Activated CD4-positive, alpha-beta memory T cell treated with anti-CD3 and anti-CD28 coated beads for 36 hours (primary cell): ENCODE data around the gene SCGB1D4. TPM values are rescaled to one million over a fixed set of nuclear protein-coding genes. Genes with fewer than 3 reads are reported as not detected.
"Not testable (repeated sequence)": the region's sequence is repeated elsewhere in the genome, so short reads cannot be mapped to it uniquely, and the experiment has no call there.

Experiments
- CTCF ChIA-PET: fragments of 350-600 bp; sonication (Branson Sonifier 250); formaldehyde crosslinking; loops from one replicate; lab custom pipeline; 2021; ENCODE audit warnings: antibody characterized with exemption, inconsistent platforms; lab: Charles Lee
- POLR2A ChIA-PET: fragments of 350-600 bp; sonication (Branson Sonifier 250); formaldehyde crosslinking; loops from one replicate; lab custom pipeline; 2021; ENCODE audit warnings: antibody characterized with exemption; lab: Charles Lee
- DNase-seq: peaks from one replicate; pipeline ENCODE4 v3.0.0-alpha.2; 2020
- H3K27ac Mint-ChIP-seq: one replicate; pipeline ENCODE4 v1.8.0; 2021; ENCODE audit warnings: mixed read lengths
- H3K27me3 Mint-ChIP-seq: one replicate; pipeline ENCODE4 v1.8.0; 2021; ENCODE audit warnings: mixed read lengths
- H3K36me3 Mint-ChIP-seq: one replicate; pipeline ENCODE4 v1.8.0; 2021; ENCODE audit warnings: mixed read lengths
- H3K4me1 Mint-ChIP-seq: one replicate; pipeline ENCODE4 v1.8.0; 2021; ENCODE audit warnings: low read depth, mixed read lengths
- H3K4me3 Mint-ChIP-seq: one replicate; pipeline ENCODE4 v1.8.0; 2021; ENCODE audit warnings: mild to moderate bottlenecking, mixed read lengths
- H3K9me3 Mint-ChIP-seq: one replicate; pipeline ENCODE4 v1.8.0; 2021; ENCODE audit warnings: mixed read lengths
- intact Hi-C: fragments of 100-400 bp; cut with micrococcal nuclease; formaldehyde crosslinking; loops from one replicate; pipeline ENCODE4 v1.15.1; 2023
- total RNA-seq, 2 experiments: library from RNA; stranded (reverse); gene quantifications; one replicate each; pipeline ENCODE4 v1.2.3, GENCODE V29; 2021

SCGB1D4 gene
- total RNA-seq, 2 experiments from 2014 or later = not detected

GRCh38 chr11:62327541-62327940 lies 28.7 kb upstream of the SCGB1D4 start:
- H3K27me3 Mint-ChIP-seq, DNase-seq, H3K4me3 Mint-ChIP-seq, POLR2A ChIA-PET, H3K27ac Mint-ChIP-seq, H3K36me3 Mint-ChIP-seq, H3K4me1 Mint-ChIP-seq, H3K9me3 Mint-ChIP-seq, CTCF ChIA-PET: not testable (repeated sequence)
- intact Hi-C loops = loop anchor here (5.0 kb wide), 1 partner anchor 95 kb away; no protein-coding TSS in a partner anchor

- DNase-seq, H3K27me3 Mint-ChIP-seq, H3K9me3 Mint-ChIP-seq, H3K4me3 Mint-ChIP-seq, H3K27ac Mint-ChIP-seq, H3K36me3 Mint-ChIP-seq, POLR2A ChIA-PET, H3K4me1 Mint-ChIP-seq, CTCF ChIA-PET: not testable (repeated sequence)
- intact Hi-C loops = loop anchor here (5.0 kb wide), 1 partner anchor 94 kb away; no protein-coding TSS in a partner anchor
Measured at GRCh38 chr11:62326719-62327118, 27.8 kb upstream of the SCGB1D4 start.

- intact Hi-C loops = loop anchor here (5.0 kb wide), 1 partner anchor 93 kb away; no protein-coding TSS in a partner anchor
- POLR2A ChIA-PET = interaction anchor here (1.0 kb wide), 1 partner anchor 12 kb away, joined by 3 read pairs; the partner anchor contains the start of gene ASRGL1
- H3K9me3 Mint-ChIP-seq, H3K4me1 Mint-ChIP-seq, H3K27me3 Mint-ChIP-seq, H3K4me3 Mint-ChIP-seq, DNase-seq, H3K27ac Mint-ChIP-seq, H3K36me3 Mint-ChIP-seq: not testable (repeated sequence)
- CTCF ChIA-PET = interaction anchor here (0.6 to 1.4 kb wide), 6 partner anchors 12 to 372 kb away, joined by 3 to 6 read pairs (median 4); partner anchors contain the start of gene ASRGL1
Measured at GRCh38 chr11:62325781-62326180, 26.9 kb upstream of the SCGB1D4 start.

GRCh38 chr11:62324731-62325556 lies 26.1 kb upstream of the SCGB1D4 start:
- no peaks in the 10 kb centered on the region for H3K9me3 Mint-ChIP-seq
- DNase-seq = peak; percentile 85
- peaks cover 3% of the 10 kb centered on the region for H3K27me3 Mint-ChIP-seq
- ChIA-PET POLR2A (no interaction called here), CTCF (interaction anchor here (0.6 to 3.8 kb wide), 8 partner anchors 12 to 373 kb away, joined by 3 to 31 read pairs (median 4); partner anchors contain the start of gene ASRGL1)
- H3K36me3 Mint-ChIP-seq = no peaks in the 10 kb centered on the region
- no peak overlapping the region for H3K4me3 Mint-ChIP-seq
- H3K27ac Mint-ChIP-seq = no peak overlapping the region
- peaks cover 3% of the 10 kb centered on the region for H3K4me1 Mint-ChIP-seq
- intact Hi-C loops = loop anchor here (5.0 kb wide), 1 partner anchor 93 kb away; no protein-coding TSS in a partner anchor

- ChIA-PET CTCF (interaction anchor here (0.6 to 3.8 kb wide), 8 partner anchors 11 to 150 kb away, joined by 3 to 31 read pairs (median 8); partner anchors contain the start of gene ASRGL1), POLR2A (no interaction called here)
- H3K9me3 Mint-ChIP-seq = no peaks in the 10 kb centered on the region
- peaks cover 3% of the 10 kb centered on the region for H3K4me1 Mint-ChIP-seq
- H3K27ac Mint-ChIP-seq = no peak overlapping the region
- peaks cover 1% of the 10 kb centered on the region for H3K27me3 Mint-ChIP-seq
- DNase-seq = no peak
- H3K36me3 Mint-ChIP-seq = no peaks in the 10 kb centered on the region
- no peak overlapping the region for H3K4me3 Mint-ChIP-seq
- intact Hi-C loops = no loop called here
Measured at GRCh38 chr11:62322524-62322923, 23.6 kb upstream of the SCGB1D4 start.

- H3K36me3 Mint-ChIP-seq = no peaks in the 10 kb centered on the region
- intact Hi-C loops = no loop called here
- H3K4me3 Mint-ChIP-seq = no peak overlapping the region
- ChIA-PET CTCF (interaction anchor here (1.3 to 1.5 kb wide), 2 partner anchors 8 to 144 kb away, joined by 3 to 5 read pairs; no protein-coding TSS in a partner anchor), POLR2A (no interaction called here)
- DNase-seq = no peak
- H3K27ac Mint-ChIP-seq = no peak overlapping the region
- H3K9me3 Mint-ChIP-seq = no peaks in the 10 kb centered on the region
- peaks cover 13% of the 10 kb centered on the region for H3K4me1 Mint-ChIP-seq
- peaks cover 12% of the 10 kb centered on the region for H3K27me3 Mint-ChIP-seq
Measured at GRCh38 chr11:62315431-62315830, 16.6 kb upstream of the SCGB1D4 start.

DNA sequence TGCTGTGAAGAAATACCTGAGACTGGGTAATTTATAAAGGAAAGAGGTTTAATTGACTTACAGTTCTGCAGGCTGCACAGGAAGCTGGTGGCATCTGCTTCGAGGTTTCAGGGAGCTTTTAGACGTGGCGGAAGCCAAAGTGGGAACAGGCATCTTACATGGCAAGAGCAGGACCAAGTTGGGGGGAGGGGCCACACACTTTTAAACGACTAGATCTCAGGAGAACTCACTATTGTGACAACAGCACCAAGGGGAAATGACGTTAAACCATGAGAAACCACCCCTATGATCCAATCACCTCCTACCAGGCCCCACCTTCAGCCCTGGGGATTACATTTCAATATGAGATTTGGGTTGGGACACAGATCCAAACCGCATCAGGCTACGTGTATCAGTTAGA lies 11.1 kb upstream of the SCGB1D4 start:
- intact Hi-C loops = no loop called here
- POLR2A ChIA-PET = no interaction called here
- CTCF ChIA-PET = interaction anchor here (1.0 to 3.4 kb wide), 4 partner anchors 54 to 139 kb away, joined by 3 to 26 read pairs (median 4); no protein-coding TSS in a partner anchor

GRCh38 chr11:62307950-62308349 lies 9.1 kb upstream of the SCGB1D4 start:
- no peak overlapping the region for H3K4me3 Mint-ChIP-seq
- ChIA-PET CTCF (no interaction called here), POLR2A (no interaction called here)
- intact Hi-C loops = no loop called here
- H3K27ac Mint-ChIP-seq = no peak overlapping the region
- peaks cover 13% of the 10 kb centered on the region for H3K4me1 Mint-ChIP-seq
- no peaks in the 10 kb centered on the region for H3K36me3 Mint-ChIP-seq
- peaks cover 17% of the 10 kb centered on the region for H3K27me3 Mint-ChIP-seq
- peaks cover 3% of the 10 kb centered on the region for H3K9me3 Mint-ChIP-seq
- no peak for DNase-seq

More for the DNA sequence above, 11.1 kb upstream of the SCGB1D4 start:
- peaks cover 17% of the 10 kb centered on the region for H3K27me3 Mint-ChIP-seq
- H3K36me3 Mint-ChIP-seq = no peaks in the 10 kb centered on the region
- H3K9me3 Mint-ChIP-seq = peaks cover 3% of the 10 kb centered on the region
- peaks cover 13% of the 10 kb centered on the region for H3K4me1 Mint-ChIP-seq
- H3K27ac Mint-ChIP-seq = no peak overlapping the region
- no peak for DNase-seq
- no peak overlapping the region for H3K4me3 Mint-ChIP-seq

GRCh38 chr11:62306227-62306626 lies 7.4 kb upstream of the SCGB1D4 start:
- Mint-ChIP-seq H3K27me3 (peaks cover 22% of the 10 kb centered on the region), H3K4me3 (no peak overlapping the region), H3K36me3 (no peaks in the 10 kb centered on the region), H3K4me1 (peaks cover 2% of the 10 kb centered on the region), H3K27ac (no peak overlapping the region), H3K9me3 (peaks cover 3% of the 10 kb centered on the region)
- ChIA-PET POLR2A (interaction anchor here (1.0 kb wide), 1 partner anchor 40 kb away, joined by 3 read pairs; no protein-coding TSS in a partner anchor), CTCF (interaction anchor here (0.6 to 0.9 kb wide), 2 partner anchors 16 to 73 kb away, joined by 3 to 4 read pairs; no protein-coding TSS in a partner anchor)
- no peak for DNase-seq
- intact Hi-C loops = no loop called here

DNA sequence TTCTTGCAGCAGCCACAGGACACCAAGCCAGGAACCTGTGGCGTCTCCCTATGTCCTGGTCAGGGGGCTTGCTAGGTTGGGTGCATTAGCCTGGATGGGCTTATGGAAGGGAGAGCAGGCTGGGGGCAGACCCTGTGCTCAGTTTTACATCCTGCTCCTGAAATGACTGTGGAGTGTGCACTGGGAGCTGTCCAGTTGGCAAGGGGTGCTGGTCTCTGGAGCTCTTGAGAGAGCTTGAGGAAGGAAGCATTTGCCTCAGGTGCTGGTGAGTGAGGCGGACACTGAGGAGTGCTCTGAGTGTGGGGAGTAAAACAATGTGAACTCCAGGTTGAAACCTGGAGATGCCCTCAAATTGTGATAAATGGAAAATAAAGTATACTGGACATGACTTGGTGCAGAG lies 3.4 kb downstream of the SCGB1D4 start:
- DNase-seq = peak; percentile 51

GRCh38 chr11:62280452-62280851 lies 18.4 kb downstream of the SCGB1D4 start:
- no peak overlapping the region for H3K4me3 Mint-ChIP-seq
- CTCF ChIA-PET = no interaction called here
- H3K27me3 Mint-ChIP-seq = peaks cover 3% of the 10 kb centered on the region
- H3K36me3 Mint-ChIP-seq = no peaks in the 10 kb centered on the region
- no peak overlapping the region for H3K27ac Mint-ChIP-seq
- intact Hi-C loops = no loop called here
- H3K9me3 Mint-ChIP-seq = peaks cover 2% of the 10 kb centered on the region
- no peaks in the 10 kb centered on the region for H3K4me1 Mint-ChIP-seq
- no peak for DNase-seq
- POLR2A ChIA-PET = no interaction called here

More for the DNA sequence above, 3.4 kb downstream of the SCGB1D4 start:
- ChIA-PET POLR2A (interaction anchor here (0.6 kb wide), 1 partner anchor 56 kb away, joined by 3 read pairs; no protein-coding TSS in a partner anchor), CTCF (no interaction called here)
- no peak overlapping the region for H3K27ac Mint-ChIP-seq
- intact Hi-C loops = no loop called here
- H3K4me1 Mint-ChIP-seq = no peaks in the 10 kb centered on the region
- H3K9me3 Mint-ChIP-seq = no peaks in the 10 kb centered on the region
- no peaks in the 10 kb centered on the region for H3K36me3 Mint-ChIP-seq
- no peak overlapping the region for H3K4me3 Mint-ChIP-seq
- H3K27me3 Mint-ChIP-seq = peaks cover 8% of the 10 kb centered on the region

DNA sequence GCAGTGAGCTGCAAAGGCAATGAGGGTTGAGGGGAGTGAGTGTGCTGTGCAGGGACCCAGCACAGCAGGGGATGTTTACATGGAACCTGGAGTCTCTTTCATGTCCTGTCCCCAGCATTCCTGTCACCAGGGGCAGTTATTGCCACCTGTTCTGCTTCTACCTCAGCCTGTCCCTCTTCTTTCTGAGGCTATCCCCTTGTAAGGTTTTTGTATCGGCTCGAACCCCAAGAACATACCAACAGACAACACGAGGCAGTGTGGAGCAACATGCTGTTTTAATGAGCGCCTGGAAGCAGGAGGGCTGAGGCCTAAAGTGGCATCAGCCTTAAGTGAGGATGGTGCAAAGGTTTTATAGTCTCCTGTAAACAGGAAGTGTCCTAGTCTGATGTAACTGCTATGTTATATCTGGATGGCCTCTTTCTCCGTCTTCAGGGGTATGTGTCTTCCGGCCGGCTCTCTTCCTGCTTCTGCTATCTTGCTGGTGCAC lies 25.0 kb downstream of the SCGB1D4 start:
- peaks cover 4% of the 10 kb centered on the region for H3K27me3 Mint-ChIP-seq
- H3K27ac Mint-ChIP-seq = no peak overlapping the region
- no peak overlapping the region for H3K4me3 Mint-ChIP-seq
- ChIA-PET CTCF (no interaction called here), POLR2A (no interaction called here)
- no peaks in the 10 kb centered on the region for H3K9me3 Mint-ChIP-seq
- DNase-seq = no peak
- intact Hi-C loops = no loop called here
- no peaks in the 10 kb centered on the region for H3K4me1 Mint-ChIP-seq
- no peaks in the 10 kb centered on the region for H3K36me3 Mint-ChIP-seq
